Osteoblast (primary cell): Measurements from ENCODE around the gene CCNA2. TPM values are rescaled to one million over a fixed set of nuclear protein-coding genes. Genes with fewer than 3 reads are reported as not detected.

ENCODE experiments used
- DNase-seq: peaks from one replicate; pipeline ENCODE4 v3.0.0; 2011; ENCODE audit warnings: low spot score, mixed read lengths; ENCODE audit not compliant: insufficient read length; ENCODE audit errors: missing footprints
- H2AFZ ChIP-seq: 2 replicates; pipeline ENCODE4 v1.6.0; 2011; ENCODE audit warnings: mild to moderate bottlenecking, low read length
- H3K27ac ChIP-seq: 2 replicates; pipeline ENCODE4 v1.5.1; 2011; ENCODE audit warnings: mild to moderate bottlenecking, low read depth, low read length, moderate library complexity
- H3K27me3 ChIP-seq: 2 replicates; pipeline ENCODE4 v1.6.0; 2012; ENCODE audit warnings: mild to moderate bottlenecking, control low read depth, inconsistent platforms, low read length, moderate library complexity; ENCODE audit not compliant: insufficient read depth
- H3K36me3 ChIP-seq: 2 replicates; pipeline ENCODE4 v1.5.1; 2011; ENCODE audit warnings: mild to moderate bottlenecking, low read length, control low read depth, moderate library complexity; ENCODE audit not compliant: insufficient read depth
- H3K4me1 ChIP-seq: 2 replicates; pipeline ENCODE4 v1.5.1; 2011; ENCODE audit warnings: mild to moderate bottlenecking, low read length, control low read depth, moderate library complexity; ENCODE audit not compliant: insufficient read depth
- H3K4me2 ChIP-seq: 2 replicates; pipeline ENCODE4 v1.6.0; 2011; ENCODE audit warnings: mild to moderate bottlenecking, low read length; ENCODE audit not compliant: insufficient read depth
- H3K4me3 ChIP-seq: fragments of 200-600 bp; sonication (generic); 3 replicates; pipeline ENCODE4 v1.5.1; 2012; ENCODE audit warnings: mild to moderate bottlenecking, low read length, inconsistent platforms; ENCODE audit not compliant: insufficient read depth
- H3K79me2 ChIP-seq: 2 replicates; pipeline ENCODE4 v1.6.0; 2012; ENCODE audit warnings: mild to moderate bottlenecking, low read length, control low read depth, inconsistent platforms; ENCODE audit not compliant: insufficient read depth
- H3K9me3 ChIP-seq: 2 replicates; pipeline ENCODE4 v1.5.1; 2011; ENCODE audit warnings: low read depth, low read length, control low read depth
- H4K20me1 ChIP-seq: 2 replicates; pipeline ENCODE4 v1.6.0; 2012; ENCODE audit warnings: mild to moderate bottlenecking, low read length, control low read depth; ENCODE audit not compliant: insufficient read depth
- CTCF ChIP-seq: IDR thresholded peaks from 2 replicates; pipeline ENCODE4 v1.5.1; 2011; ENCODE audit warnings: mild to moderate bottlenecking, low read depth, low read length, moderate library complexity; ENCODE audit errors: extremely low read depth
- total RNA-seq: library from RNA; depleted of rRNA; stranded (reverse); fragments of >200 nt; gene quantifications from 2 replicates; pipeline ENCODE4 v1.2.3, GENCODE V29; 2012

The CCNA2 gene
- total RNA-seq, 1 donor: 8.7 TPM

GRCh38 chr4:121796283-121796682 is 27.4 kb downstream of the CCNA2 start:
- TF ChIP-seq CTCF: no peak
- peaks cover 21% of the 10 kb centered on the region for H3K4me1 ChIP-seq
- no peaks in the 10 kb centered on the region for H3K36me3 ChIP-seq
- H3K9me3 ChIP-seq: no peaks in the 10 kb centered on the region
- peak; percentile 27 for DNase-seq
- peaks cover 1% of the 10 kb centered on the region for H3K79me2 ChIP-seq
- no peak overlapping the region for H3K4me2 ChIP-seq
- H3K27me3 ChIP-seq: no peaks in the 10 kb centered on the region
- H3K4me3 ChIP-seq: no peak overlapping the region
- no peaks in the 10 kb centered on the region for H4K20me1 ChIP-seq
- H2AFZ ChIP-seq: peak overlapping the region; percentile 48
- H3K27ac ChIP-seq: no peak overlapping the region

- H2AFZ ChIP-seq: no peak overlapping the region
- no peak overlapping the region for H3K4me3 ChIP-seq
- no peaks in the 10 kb centered on the region for H3K27me3 ChIP-seq
- H3K36me3 ChIP-seq: no peaks in the 10 kb centered on the region
- H3K79me2 ChIP-seq: no peaks in the 10 kb centered on the region
- peaks cover 28% of the 10 kb centered on the region for H3K4me1 ChIP-seq
- H3K27ac ChIP-seq: no peak overlapping the region
- H4K20me1 ChIP-seq: no peaks in the 10 kb centered on the region
- H3K4me2 ChIP-seq: no peak overlapping the region
- no peaks in the 10 kb centered on the region for H3K9me3 ChIP-seq
- TF ChIP-seq CTCF: no peak
- DNase-seq: peak; percentile 29
Observed at GRCh38 chr4:121794505-121795188, 29.0 kb downstream of the CCNA2 start.

- H3K4me1 ChIP-seq: peaks cover 45% of the 10 kb centered on the region
- DNase-seq: no peak
- H4K20me1 ChIP-seq: no peaks in the 10 kb centered on the region
Observed at GRCh38 chr4:121792966-121793365, 30.7 kb downstream of the CCNA2 start.

More at GRCh38 chr4:121792966-121793365, 30.7 kb downstream of the CCNA2 start:
- H3K4me2 ChIP-seq: no peak overlapping the region
- no peak overlapping the region for H2AFZ ChIP-seq
- TF ChIP-seq CTCF: no peak
- no peak overlapping the region for H3K4me3 ChIP-seq
- no peaks in the 10 kb centered on the region for H3K36me3 ChIP-seq
- H3K27me3 ChIP-seq: no peaks in the 10 kb centered on the region
- H3K79me2 ChIP-seq: no peaks in the 10 kb centered on the region
- H3K27ac ChIP-seq: no peak overlapping the region
- no peaks in the 10 kb centered on the region for H3K9me3 ChIP-seq
